Activated naive CD4-positive, alpha-beta T cell treated with anti-CD3 and anti-CD28 coated beads, Interleukin-2, amount 10 ng/mL, durations not matched to agents 7 days and 5 days (primary cell): Measurements from ENCODE around the gene CYP2W1.
"Not testable (repeated sequence)": the region's sequence is repeated elsewhere in the genome, so short reads cannot be mapped to it uniquely, and the experiment has no call there.

ENCODE experiments used
- CTCF ChIA-PET: fragments of 350-600 bp; sonication (Branson Sonifier 250); formaldehyde crosslinking; loops from one replicate; lab custom pipeline; 2021; ENCODE audit warnings: antibody characterized with exemption; lab: Charles Lee
- DNase-seq: peaks from one replicate; pipeline ENCODE4 v3.0.0-alpha.2; 2020
- H3K27ac Mint-ChIP-seq: one replicate; pipeline ENCODE4 v1.8.0; 2021; ENCODE audit warnings: mild to moderate bottlenecking, moderate library complexity, mixed read lengths
- H3K27me3 Mint-ChIP-seq: one replicate; pipeline ENCODE4 v1.8.0; 2021; ENCODE audit warnings: mild to moderate bottlenecking, mixed read lengths
- H3K36me3 Mint-ChIP-seq: one replicate; pipeline ENCODE4 v1.8.0; 2021; ENCODE audit warnings: mixed read lengths
- H3K4me1 Mint-ChIP-seq: one replicate; pipeline ENCODE4 v1.8.0; 2021; ENCODE audit warnings: mixed read lengths
- H3K4me3 Mint-ChIP-seq: one replicate; pipeline ENCODE4 v1.8.0; 2021; ENCODE audit warnings: mild to moderate bottlenecking, moderate library complexity, mixed read lengths
- H3K9me3 Mint-ChIP-seq: one replicate; pipeline ENCODE4 v1.8.0; 2021; ENCODE audit warnings: mixed read lengths

Gene CYP2W1

DNA sequence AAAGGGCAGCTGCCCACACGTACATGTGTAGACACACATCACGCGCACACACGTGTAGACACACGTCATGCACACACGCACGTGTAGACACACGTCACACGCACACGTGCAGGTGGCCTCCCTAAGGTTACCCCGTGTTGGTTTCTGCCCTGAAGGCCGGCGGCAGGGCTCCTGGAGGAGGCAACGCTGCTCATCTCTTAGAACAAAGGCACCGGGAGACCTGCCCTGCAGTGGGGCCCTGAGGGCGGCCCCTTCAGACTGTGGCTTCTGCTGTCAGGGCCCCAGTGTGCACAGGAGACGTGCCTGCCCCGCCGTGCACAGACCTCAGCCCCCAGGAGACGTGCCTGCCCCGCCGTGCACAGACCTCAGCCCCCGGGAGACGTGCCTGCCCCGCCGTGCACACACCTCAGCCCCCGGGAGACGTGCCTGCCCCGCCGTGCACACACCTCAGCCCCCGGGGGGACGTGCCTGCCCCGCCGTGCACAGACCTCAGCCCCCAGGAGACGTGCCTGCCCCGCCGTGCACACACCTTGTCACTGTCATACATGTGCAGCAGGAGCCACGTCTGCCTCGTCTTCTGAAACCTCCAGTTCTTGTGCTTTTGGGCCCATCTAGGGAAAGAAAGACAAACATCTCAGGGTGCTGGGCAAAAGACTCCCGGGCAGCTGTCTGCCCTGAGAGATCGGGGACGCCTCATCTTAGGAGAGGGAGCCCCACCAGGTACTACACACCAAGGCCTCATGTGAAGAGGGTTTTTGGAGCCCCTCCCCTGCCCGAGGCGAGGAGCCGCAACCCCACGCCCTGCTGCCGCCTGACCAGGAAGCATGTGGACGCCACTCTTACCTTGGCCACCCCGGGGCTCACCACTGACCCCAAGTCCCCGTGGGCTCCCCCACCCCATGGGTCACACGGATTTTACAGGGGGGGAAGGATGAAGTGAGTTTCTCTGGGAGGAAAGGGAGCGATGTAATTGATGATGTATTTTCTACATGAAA is 17.3 kb downstream of the CYP2W1 start:
- H3K27ac Mint-ChIP-seq, result no peak overlapping the region
- no peaks in the 10 kb centered on the region for H3K9me3 Mint-ChIP-seq
- CTCF ChIA-PET, result no interaction called here
- no peak overlapping the region for H3K4me3 Mint-ChIP-seq
- no peaks in the 10 kb centered on the region for H3K36me3 Mint-ChIP-seq
- no peak for DNase-seq
- H3K4me1 Mint-ChIP-seq, result no peaks in the 10 kb centered on the region
- no peaks in the 10 kb centered on the region for H3K27me3 Mint-ChIP-seq

DNA sequence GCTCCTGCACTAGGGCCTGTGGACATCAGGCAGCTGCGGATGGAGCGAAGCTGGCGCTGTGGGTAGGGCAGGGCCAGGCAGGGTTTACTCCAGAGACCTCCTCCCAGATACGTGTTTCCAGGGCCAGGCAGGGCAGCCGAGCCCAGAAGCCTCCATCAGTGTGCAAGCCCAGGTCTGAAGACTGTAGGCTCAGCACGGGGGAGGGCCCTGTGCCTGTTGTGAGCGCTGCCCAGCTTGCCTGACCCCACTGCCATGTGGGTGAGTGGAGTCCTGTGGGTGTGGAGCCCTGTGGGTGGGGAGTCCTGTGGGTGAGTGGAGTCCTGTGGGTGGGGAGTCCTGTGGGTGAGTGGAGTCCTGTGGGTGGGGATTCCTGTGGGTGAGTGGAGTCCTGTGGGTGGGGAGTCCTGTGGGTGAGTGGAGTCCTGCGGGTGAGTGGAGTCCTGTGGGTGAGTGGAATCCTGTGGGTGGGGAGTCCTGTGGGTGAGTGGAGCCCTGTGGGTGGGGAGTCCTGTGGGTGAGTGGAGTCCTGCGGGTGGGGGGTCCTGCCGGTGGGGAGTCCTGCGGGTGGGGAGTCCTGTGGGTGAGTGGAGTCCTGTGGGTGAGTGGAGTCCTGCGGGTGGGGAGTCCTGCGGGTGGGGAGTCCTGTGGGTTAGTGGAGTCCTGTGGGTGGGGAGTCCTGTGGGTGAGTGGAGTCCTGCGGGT is 18.2 kb downstream of the CYP2W1 start:
- H3K27ac Mint-ChIP-seq, CTCF ChIA-PET, H3K9me3 Mint-ChIP-seq: not testable (repeated sequence)

DNA sequence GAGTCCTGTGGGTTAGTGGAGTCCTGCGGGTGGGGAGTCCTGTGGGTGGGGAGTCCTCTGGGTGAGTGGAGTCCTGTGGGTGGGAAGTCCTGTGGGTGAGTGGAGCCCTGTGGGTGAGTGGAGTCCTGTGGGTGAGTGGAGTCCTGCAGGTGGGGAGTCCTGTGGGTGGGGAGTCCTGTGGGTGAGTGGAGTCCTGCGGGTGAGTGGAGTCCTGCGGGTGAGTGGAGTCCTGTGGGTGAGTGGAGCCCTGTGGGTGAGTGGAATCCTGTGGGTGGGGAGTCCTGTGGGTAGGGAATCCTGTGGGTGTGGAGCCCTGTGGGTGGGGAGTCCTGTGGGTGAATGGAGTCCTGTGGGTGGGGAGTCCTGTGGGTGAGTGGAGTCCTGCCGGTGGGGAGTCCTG is 19.0 kb downstream of the CYP2W1 start:
- H3K4me1 Mint-ChIP-seq, CTCF ChIA-PET, H3K9me3 Mint-ChIP-seq, H3K4me3 Mint-ChIP-seq, H3K27me3 Mint-ChIP-seq, H3K36me3 Mint-ChIP-seq, H3K27ac Mint-ChIP-seq, DNase-seq: not testable (repeated sequence)

More for the DNA sequence above, 18.2 kb downstream of the CYP2W1 start:
- H3K4me3 Mint-ChIP-seq, H3K4me1 Mint-ChIP-seq, DNase-seq, H3K27me3 Mint-ChIP-seq, H3K36me3 Mint-ChIP-seq: not testable (repeated sequence)

DNA sequence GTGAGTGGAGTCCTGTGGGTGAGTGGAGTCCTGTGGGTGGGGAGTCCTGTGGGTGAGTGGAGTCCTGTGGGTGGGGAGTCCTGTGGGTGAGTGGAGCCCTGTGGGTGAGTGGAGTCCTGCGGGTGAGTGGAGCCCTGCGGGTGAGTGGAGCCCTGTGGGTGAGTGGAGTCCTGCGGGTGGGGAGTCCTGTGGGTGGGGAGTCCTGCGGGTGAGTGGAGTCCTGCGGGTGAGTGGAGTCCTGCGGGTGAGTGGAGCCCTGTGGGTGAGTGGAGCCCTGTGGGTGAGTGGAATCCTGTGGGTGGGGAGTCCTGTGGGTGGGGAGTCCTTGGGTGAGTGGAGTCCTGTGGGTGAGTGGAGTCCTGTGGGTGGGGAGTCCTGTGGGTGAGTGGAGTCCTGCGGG is 19.5 kb downstream of the CYP2W1 start:
- CTCF ChIA-PET, H3K36me3 Mint-ChIP-seq, DNase-seq: not testable (repeated sequence)

DNA sequence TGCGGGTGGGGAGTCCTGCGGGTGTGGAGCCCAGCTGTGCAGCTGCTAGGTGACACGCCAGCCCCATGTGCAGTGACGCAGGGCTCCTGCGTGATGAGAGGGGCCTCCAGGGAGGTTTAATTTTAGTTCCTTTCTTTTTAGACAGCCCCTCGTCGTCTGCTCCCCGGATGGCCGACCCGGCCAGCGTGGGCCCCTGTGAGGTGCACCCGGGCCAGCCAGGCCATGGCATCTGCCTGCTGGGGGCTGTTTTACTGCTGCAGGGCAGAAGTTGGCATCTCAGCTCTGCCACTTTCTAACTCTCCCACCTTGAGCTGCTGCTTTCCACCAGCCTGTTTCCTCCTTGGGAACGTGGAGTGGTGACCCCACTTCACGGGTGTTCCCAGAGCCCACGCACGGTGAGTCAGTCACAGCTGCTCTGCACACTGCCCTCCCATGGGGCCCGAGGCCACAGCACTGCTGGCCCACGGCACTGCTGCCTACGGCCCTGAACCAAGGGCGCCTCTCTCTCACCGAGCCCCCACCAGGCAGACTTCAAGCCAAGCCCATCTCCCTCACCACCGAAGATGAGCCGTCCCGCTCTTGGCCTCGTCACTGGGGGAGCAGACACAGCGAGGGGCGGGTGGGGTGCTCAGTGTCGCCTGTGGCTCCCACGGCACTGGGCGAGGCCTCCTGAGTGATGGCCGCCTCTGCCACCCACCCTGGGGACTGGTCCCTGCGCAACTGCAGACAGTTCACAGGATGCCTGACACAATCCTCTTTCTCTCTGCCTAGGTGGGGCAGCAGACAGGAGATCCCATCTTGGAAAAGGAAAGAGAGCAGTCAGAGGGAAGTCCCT is 21.3 kb downstream of the CYP2W1 start:
- Mint-ChIP-seq H3K27ac (no peak overlapping the region), H3K9me3 (no peaks in the 10 kb centered on the region)
- CTCF ChIA-PET, result interaction anchor here (1.4 kb wide), 1 partner anchor 11 kb away, joined by 5 read pairs; no protein-coding TSS in a partner anchor

More for the DNA sequence above, 19.5 kb downstream of the CYP2W1 start:
- H3K27ac Mint-ChIP-seq, H3K4me3 Mint-ChIP-seq, H3K9me3 Mint-ChIP-seq, H3K27me3 Mint-ChIP-seq, H3K4me1 Mint-ChIP-seq: not testable (repeated sequence)

DNA sequence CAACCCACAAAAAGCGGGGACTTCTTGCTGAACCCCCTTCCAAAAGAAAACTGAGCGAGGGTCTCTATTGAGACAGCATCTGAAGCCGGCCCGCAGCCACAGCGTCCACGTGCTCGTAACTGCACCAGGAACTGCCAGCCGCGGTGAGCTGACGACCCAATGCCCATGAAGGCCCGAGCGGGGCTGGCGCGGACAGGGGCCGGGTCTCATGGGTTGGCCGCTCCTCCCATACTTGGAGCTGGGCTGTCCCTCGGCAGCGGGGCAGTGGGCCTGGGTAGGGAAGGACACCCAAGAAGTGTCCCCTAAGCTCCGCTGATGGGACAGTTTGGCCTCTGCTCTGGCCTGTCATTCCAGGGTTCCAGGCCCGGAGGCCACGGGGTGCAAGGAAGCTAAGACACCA is 22.3 kb downstream of the CYP2W1 start:
- Mint-ChIP-seq H3K4me1 (no peaks in the 10 kb centered on the region), H3K27ac (no peak overlapping the region), H3K36me3 (peaks cover 1% of the 10 kb centered on the region), H3K9me3 (no peaks in the 10 kb centered on the region), H3K4me3 (no peak overlapping the region), H3K27me3 (no peaks in the 10 kb centered on the region)
- CTCF ChIA-PET, result interaction anchor here (1.4 kb wide), 1 partner anchor 12 kb away, joined by 5 read pairs; no protein-coding TSS in a partner anchor
- DNase-seq, result no peak

More for the DNA sequence above, 21.3 kb downstream of the CYP2W1 start:
- Mint-ChIP-seq H3K4me1 (no peaks in the 10 kb centered on the region), H3K27me3 (no peaks in the 10 kb centered on the region), H3K4me3 (no peak overlapping the region), H3K36me3 (peaks cover 1% of the 10 kb centered on the region)
- no peak for DNase-seq

DNA sequence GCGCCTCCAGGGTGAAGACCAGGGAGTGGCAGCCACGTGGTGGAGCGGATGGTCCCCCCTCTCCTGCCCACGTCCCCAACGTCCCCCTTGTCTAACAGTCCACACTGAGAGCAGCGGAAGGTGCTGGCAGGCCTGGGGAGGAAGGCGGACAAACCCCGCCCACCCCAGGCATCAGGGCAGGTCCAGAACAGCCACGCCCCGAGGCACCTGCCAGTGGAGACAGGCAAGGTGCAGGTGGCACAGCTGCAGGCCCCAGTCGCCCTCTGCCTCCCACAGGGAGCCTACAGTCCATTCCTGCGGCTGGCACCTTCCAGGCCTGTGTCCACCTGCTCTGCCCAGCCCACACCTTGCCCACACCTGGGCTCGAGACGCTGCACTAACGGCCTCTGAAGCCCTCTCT is 24.9 kb downstream of the CYP2W1 start:
- CTCF ChIA-PET, result interaction anchor here (2.8 kb wide), 1 partner anchor 15 kb away, joined by 8 read pairs; no protein-coding TSS in a partner anchor
- H3K36me3 Mint-ChIP-seq, result peaks cover 1% of the 10 kb centered on the region
- DNase-seq, result no peak
- H3K27me3 Mint-ChIP-seq, result no peaks in the 10 kb centered on the region
- H3K4me1 Mint-ChIP-seq, result peaks cover 6% of the 10 kb centered on the region
- no peak overlapping the region for H3K4me3 Mint-ChIP-seq
- no peaks in the 10 kb centered on the region for H3K9me3 Mint-ChIP-seq
- H3K27ac Mint-ChIP-seq, result no peak overlapping the region

DNA sequence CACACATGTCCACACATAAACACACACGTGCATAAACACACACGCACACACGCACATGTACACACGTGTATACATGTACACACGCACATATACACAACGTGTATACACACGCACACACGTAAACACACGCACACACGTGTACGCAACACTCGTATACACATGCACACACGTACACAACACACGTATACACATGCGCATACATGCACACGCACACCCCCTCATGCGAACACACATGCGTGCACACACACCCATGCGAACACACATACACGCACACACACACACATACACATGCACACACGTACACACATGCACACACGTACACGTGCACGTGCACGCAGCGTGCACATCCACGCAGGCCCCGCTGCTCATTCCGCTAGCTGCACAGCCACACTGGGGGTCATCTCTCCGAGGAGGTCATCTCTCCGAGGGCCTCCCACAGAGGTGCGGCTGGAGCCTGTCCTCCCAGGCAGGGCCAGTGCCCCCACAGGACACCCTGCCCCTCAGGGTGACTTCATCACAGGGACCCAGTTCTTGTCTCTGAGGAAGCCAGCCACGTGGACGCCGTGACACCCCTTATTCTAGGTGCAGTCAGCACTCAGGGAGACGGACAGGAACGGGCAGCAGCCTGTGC is 25.9 kb downstream of the CYP2W1 start:
- H3K9me3 Mint-ChIP-seq, result no peaks in the 10 kb centered on the region
- no peak overlapping the region for H3K27ac Mint-ChIP-seq
- H3K4me1 Mint-ChIP-seq, result peaks cover 6% of the 10 kb centered on the region
- CTCF ChIA-PET, result interaction anchor here (2.8 kb wide), 1 partner anchor 16 kb away, joined by 8 read pairs; no protein-coding TSS in a partner anchor
- no peaks in the 10 kb centered on the region for H3K27me3 Mint-ChIP-seq
- no peak for DNase-seq
- H3K36me3 Mint-ChIP-seq, result peaks cover 1% of the 10 kb centered on the region
- no peak overlapping the region for H3K4me3 Mint-ChIP-seq

DNA sequence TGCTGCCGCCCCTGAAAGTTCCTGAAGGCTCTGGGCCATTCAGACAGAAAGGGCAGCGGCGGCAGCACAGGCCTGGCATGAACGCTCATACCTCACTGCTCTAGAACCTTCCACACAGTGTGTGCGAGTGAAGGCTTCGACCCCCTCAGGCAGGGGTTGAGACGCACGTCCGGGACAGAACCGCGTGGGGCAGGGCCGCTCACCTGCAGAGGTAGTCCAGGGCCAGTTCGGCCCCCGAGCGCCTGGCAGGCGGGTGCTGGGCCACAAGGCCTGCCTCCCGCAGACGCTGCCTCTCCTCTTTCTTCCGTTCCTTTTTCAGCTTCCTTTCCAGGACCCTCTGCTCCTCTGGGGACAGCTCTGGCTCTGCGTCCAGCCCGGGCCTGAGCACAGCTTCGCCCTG is 26.8 kb downstream of the CYP2W1 start:
- Mint-ChIP-seq H3K27me3 (no peaks in the 10 kb centered on the region), H3K9me3 (no peaks in the 10 kb centered on the region), H3K27ac (no peak overlapping the region), H3K4me1 (peaks cover 6% of the 10 kb centered on the region), H3K4me3 (no peak overlapping the region), H3K36me3 (peaks cover 1% of the 10 kb centered on the region)
- CTCF ChIA-PET, result no interaction called here
- DNase-seq, result no peak

DNA sequence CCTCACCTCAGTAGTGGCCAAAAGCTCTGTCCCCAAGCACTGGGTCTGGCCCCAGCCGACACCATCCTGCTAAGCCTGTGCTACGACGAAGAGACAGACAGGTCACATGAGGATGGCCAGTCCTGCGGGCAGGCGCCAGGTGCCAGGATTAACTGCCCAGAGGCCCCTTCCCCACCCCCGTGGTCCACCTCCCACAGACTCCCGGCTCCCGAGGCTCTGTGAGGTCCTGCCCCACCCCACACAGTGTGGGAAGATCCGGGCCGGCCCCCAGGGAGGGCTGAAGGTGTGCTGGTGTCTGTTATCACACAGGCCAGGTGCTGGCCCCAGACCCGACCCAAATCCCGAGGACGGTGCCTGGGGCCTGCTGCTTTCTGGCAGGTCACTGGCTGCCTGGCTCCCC is 27.2 kb downstream of the CYP2W1 start:
- H3K9me3 Mint-ChIP-seq, result no peaks in the 10 kb centered on the region
- no peak overlapping the region for H3K27ac Mint-ChIP-seq
- no peak overlapping the region for H3K4me3 Mint-ChIP-seq
- H3K27me3 Mint-ChIP-seq, result no peaks in the 10 kb centered on the region
- DNase-seq, result no peak
- CTCF ChIA-PET, result no interaction called here
- H3K4me1 Mint-ChIP-seq, result peaks cover 6% of the 10 kb centered on the region
- peaks cover 1% of the 10 kb centered on the region for H3K36me3 Mint-ChIP-seq

DNA sequence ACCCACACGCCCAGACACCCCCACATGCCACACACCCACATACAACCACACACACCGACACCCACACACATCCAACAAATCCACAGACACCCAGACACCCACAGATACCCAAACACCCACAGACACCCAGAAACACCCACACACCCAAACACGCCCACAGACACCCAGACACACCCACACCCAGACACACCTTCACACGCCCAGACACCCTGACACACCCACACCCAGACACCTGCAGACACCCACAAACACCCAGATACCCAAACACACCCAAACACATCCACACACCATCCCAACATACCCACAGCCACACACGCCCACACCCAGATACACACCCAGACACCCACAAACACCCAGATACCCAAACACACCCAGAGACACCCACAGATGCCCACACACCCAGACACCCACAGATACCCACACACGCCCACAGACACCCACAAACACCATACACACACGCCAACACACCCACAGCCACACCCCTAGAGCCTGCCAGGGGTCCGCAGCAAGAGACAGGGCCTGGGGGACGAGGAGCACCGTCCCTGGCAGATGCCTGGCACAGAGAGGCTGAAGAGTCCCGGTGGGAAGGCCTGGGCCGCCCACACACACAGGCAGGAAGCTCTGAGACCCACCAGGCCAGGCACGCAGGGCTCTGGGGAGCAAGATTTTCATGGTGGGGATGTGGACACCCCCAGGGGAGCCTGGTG is 28.5 kb downstream of the CYP2W1 start:
- DNase-seq, result no peak
- H3K36me3 Mint-ChIP-seq, result peaks cover 1% of the 10 kb centered on the region
- H3K4me1 Mint-ChIP-seq, result peaks cover 6% of the 10 kb centered on the region
- CTCF ChIA-PET, result interaction anchor here (0.5 kb wide), 1 partner anchor 18 kb away, joined by 3 read pairs; no protein-coding TSS in a partner anchor
- H3K27me3 Mint-ChIP-seq, result no peaks in the 10 kb centered on the region
- H3K27ac Mint-ChIP-seq, result no peak overlapping the region
- peaks cover 2% of the 10 kb centered on the region for H3K9me3 Mint-ChIP-seq
- no peak overlapping the region for H3K4me3 Mint-ChIP-seq

DNA sequence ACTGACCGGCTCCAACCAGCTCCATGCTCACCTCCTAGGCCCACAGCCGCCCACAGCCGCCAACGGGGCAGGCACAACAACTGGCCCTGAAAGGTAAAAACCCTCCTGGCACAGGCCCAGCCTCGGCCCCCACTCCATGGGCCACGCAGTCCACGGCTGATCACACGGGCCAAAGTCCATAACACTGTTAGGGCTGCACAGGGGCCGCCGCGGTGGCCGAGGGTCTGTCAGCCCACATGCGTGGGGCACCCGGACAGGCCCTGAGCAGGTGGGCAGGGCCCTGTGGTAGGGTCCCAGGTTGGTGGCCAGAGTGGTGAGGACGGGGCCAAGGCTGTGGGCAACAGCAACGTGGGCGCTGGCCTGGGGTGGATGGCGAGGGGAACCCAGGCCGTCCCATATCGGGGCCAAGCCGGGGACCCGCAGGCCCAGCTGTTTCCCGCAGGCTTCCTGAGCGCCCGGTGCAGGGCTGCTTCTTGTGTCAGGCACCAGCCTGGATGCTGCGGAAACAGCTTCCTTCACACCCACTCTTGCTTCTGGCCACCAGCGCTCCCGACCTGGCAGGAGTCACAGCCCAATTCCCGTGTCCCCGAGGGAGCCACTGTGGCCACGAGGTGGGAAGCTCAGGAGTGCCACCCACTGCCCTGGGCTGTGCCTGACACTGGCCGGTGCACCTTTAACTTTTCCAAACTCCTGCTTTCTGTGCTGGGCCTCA is 29.2 kb downstream of the CYP2W1 start:
- Mint-ChIP-seq H3K27me3 (no peaks in the 10 kb centered on the region), H3K36me3 (peaks cover 1% of the 10 kb centered on the region), H3K9me3 (peaks cover 2% of the 10 kb centered on the region), H3K4me1 (peaks cover 6% of the 10 kb centered on the region), H3K27ac (no peak overlapping the region), H3K4me3 (no peak overlapping the region)
- DNase-seq, result no peak
- CTCF ChIA-PET, result interaction anchor here (0.5 kb wide), 1 partner anchor 19 kb away, joined by 3 read pairs; no protein-coding TSS in a partner anchor
